CD14-positive monocyte (primary cell): Measurements from ENCODE around the gene RNGTT. TPM values are rescaled to one million over a fixed set of nuclear protein-coding genes. Genes with fewer than 3 reads are reported as not detected.

Experiments used
- DNase-seq, 3 donors: peaks; one replicate each; pipeline ENCODE4 v3.0.0-alpha.2; 2011 to 2022
- H2AFZ ChIP-seq: 2 replicates; pipeline ENCODE4 v1.6.0; 2012; ENCODE audit warnings: mild to moderate bottlenecking, low read depth, low read length, inconsistent platforms; ENCODE audit not compliant: insufficient read depth, poor library complexity, severe bottlenecking
- H3K27ac ChIP-seq, 2 donors: 1 replicate in 1 of 2; 2 replicates in 1 of 2; pipeline ENCODE4 v1.5.1; 2012 to 2013; ENCODE audit warnings: low read length in 2 of 2, control low read depth in 1 of 2, inconsistent platforms in 1 of 2, low read depth in 1 of 2, mild to moderate bottlenecking in 1 of 2
- H3K27me3 ChIP-seq, 2 donors: one replicate each; pipeline versions ENCODE4 v1.6.0 to v1.6.1; 2011 to 2013; ENCODE audit warnings: low read length in 2 of 2; ENCODE audit not compliant: control insufficient read depth in 2 of 2, insufficient read depth in 2 of 2
- H3K36me3 ChIP-seq, 2 donors: replicated peaks in 1 of 2; 1 replicate in 1 of 2; 2 replicates in 1 of 2; pipeline versions ENCODE4 v1.5.1 to v1.6.1; 2012 to 2013; ENCODE audit warnings: low read length in 2 of 2, control low read depth in 1 of 2, inconsistent platforms in 1 of 2, mild to moderate bottlenecking in 1 of 2; ENCODE audit not compliant: insufficient read depth in 2 of 2, control insufficient read depth in 1 of 2
- H3K4me1 ChIP-seq, 2 donors: 1 replicate in 1 of 2; 2 replicates in 1 of 2; pipeline versions ENCODE4 v1.5.1 to v1.6.1; 2012 to 2013; ENCODE audit warnings: low read length in 2 of 2, control low read depth in 1 of 2, inconsistent platforms in 1 of 2, mild to moderate bottlenecking in 1 of 2, moderate library complexity in 1 of 2; ENCODE audit not compliant: insufficient read depth in 2 of 2, control insufficient read depth in 1 of 2
- H3K4me2 ChIP-seq: replicated peaks from 2 replicates; pipeline ENCODE3; 2012; ENCODE audit warnings: low read length, moderate library complexity, mild to moderate bottlenecking; ENCODE audit not compliant: poor library complexity, severe bottlenecking; ENCODE audit errors: extremely low read depth
- H3K4me3 ChIP-seq, 3 experiments: fragments of 200-600 bp in 1 of 3; sonication (generic) in 1 of 3; replicated peaks in 1 of 3; 1 replicate in 2 of 3; 2 replicates in 1 of 3; pipeline ENCODE4 v1.5.1; 2011 to 2013; ENCODE audit warnings: low read length in 3 of 3, mild to moderate bottlenecking in 3 of 3, control low read depth in 2 of 3, low read depth in 2 of 3, inconsistent platforms in 1 of 3, moderate library complexity in 1 of 3
- H3K79me2 ChIP-seq: 2 replicates; pipeline ENCODE4 v1.6.0; 2012; ENCODE audit warnings: mild to moderate bottlenecking, control low read depth, inconsistent platforms, low read length, moderate library complexity; ENCODE audit not compliant: insufficient read depth
- H3K9ac ChIP-seq: 2 replicates; pipeline ENCODE4 v1.6.0; 2017; ENCODE audit warnings: low read length, mild to moderate bottlenecking; ENCODE audit not compliant: insufficient read depth, poor library complexity, severe bottlenecking
- H3K9me3 ChIP-seq, 2 donors: replicated peaks in 1 of 2; 1 replicate in 1 of 2; 2 replicates in 1 of 2; pipeline versions ENCODE4 v1.5.1 to v1.6.1; 2012 to 2013; ENCODE audit warnings: low read length in 2 of 2, control low read depth in 1 of 2; ENCODE audit not compliant: control insufficient read depth in 1 of 2, insufficient read depth in 1 of 2
- H4K20me1 ChIP-seq: 2 replicates; pipeline ENCODE4 v1.6.0; 2012; ENCODE audit warnings: mild to moderate bottlenecking, low read length, control low read depth, moderate library complexity; ENCODE audit not compliant: insufficient read depth
- H3K27ac Mint-ChIP-seq, 7 donors: one replicate each; pipeline ENCODE4 v1.8.0; 2020; ENCODE audit warnings: mild to moderate bottlenecking in 7 of 7, mixed read lengths in 7 of 7, moderate library complexity in 6 of 7, inconsistent platforms in 2 of 7
- H3K27me3 Mint-ChIP-seq, 3 donors: one replicate each; pipeline ENCODE4 v1.8.0; 2021 to 2022; ENCODE audit warnings: low read depth in 3 of 3, mild to moderate bottlenecking in 3 of 3, mixed read lengths in 3 of 3, moderate library complexity in 3 of 3, inconsistent platforms in 1 of 3
- H3K36me3 Mint-ChIP-seq, 2 donors: one replicate each; pipeline ENCODE4 v1.8.0; 2020; ENCODE audit warnings: mixed read lengths in 2 of 2, inconsistent platforms in 1 of 2, mild to moderate bottlenecking in 1 of 2
- H3K4me1 Mint-ChIP-seq: one replicate; pipeline ENCODE4 v1.8.0; 2020; ENCODE audit warnings: mild to moderate bottlenecking, mixed read lengths
- H3K4me3 Mint-ChIP-seq, 2 donors: one replicate each; pipeline ENCODE4 v1.8.0; 2020; ENCODE audit warnings: mild to moderate bottlenecking in 2 of 2, mixed read lengths in 2 of 2, moderate library complexity in 1 of 2
- H3K9me3 Mint-ChIP-seq, 7 donors: one replicate each; pipeline ENCODE4 v1.8.0; 2020 to 2022; ENCODE audit warnings: mixed read lengths in 7 of 7, mild to moderate bottlenecking in 6 of 7, moderate library complexity in 6 of 7, inconsistent platforms in 2 of 7
- WGBS: methylation state at CpG from one replicate; pipeline ENCODE4 v1.1.5; 2013; ENCODE audit warnings: missing lambda C conversion rate; ENCODE audit not compliant: insufficient coverage; 5-methylcytosine and 5-hydroxymethylcytosine counted together
- intact Hi-C, 2 donors: fragments of 100-400 bp; cut with micrococcal nuclease; formaldehyde crosslinking; loops; one replicate each; pipeline versions ENCODE4 v1.15.0 to v1.15.1; 2023
- polyA plus RNA-seq, 3 donors: library from polyadenylated mRNA; depleted of rRNA in 1 of 3; unstranded in 2 of 3; stranded (reverse) in 1 of 3; fragments of 300-500 nt in 2 of 3; fragments of >200 nt in 1 of 3; fragmentation: Illumina TruSeq in 2 of 3; gene quantifications; 1 replicate in 2 of 3; 2 replicates in 1 of 3; pipeline ENCODE4 v1.2.3, GENCODE V29; 2012 to 2021
- TF ChIP-seq, protein P1 (sequence below): fragments of 200-600 bp; IDR thresholded peaks from one replicate; pipeline ENCODE4 v1.8.0; 2022; ENCODE audit warnings: antibody characterized with exemption, mild to moderate bottlenecking

RNGTT gene
- polyA plus RNA-seq, 3 donors, result 2.3 to 8.6 (median 5.8) TPM

DNA sequence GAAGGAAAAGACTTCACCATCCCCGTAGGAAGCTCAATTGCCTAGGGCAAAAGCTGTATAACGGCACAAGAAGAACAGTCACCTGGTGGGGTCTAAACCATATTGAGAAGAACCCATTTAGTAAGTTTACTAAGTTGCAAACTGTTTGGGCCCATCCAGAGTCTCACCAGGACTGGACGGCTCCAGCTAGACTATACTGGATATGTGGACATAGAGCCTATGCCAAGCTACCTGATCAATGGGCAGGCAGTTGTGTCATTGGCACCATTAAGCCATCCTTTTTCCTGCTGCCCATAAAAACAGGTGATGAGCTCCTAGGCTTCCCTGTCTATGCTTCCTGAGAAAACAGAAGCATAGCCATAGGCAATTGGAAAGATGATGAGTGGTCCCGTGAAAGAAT is 293.9 kb downstream of the RNGTT start:
- intact Hi-C loops, result no loop called here
- DNase-seq, result no peak
- Mint-ChIP-seq H3K27ac (no peak overlapping the region), H3K36me3 (peaks cover 54 to 71% of the 10 kb centered on the region in 2 donors), H3K4me3 (no peak overlapping the region), H3K27me3 (no peaks in the 10 kb centered on the region), H3K9me3 (peaks cover 40 to 76% (median 64%) of the 10 kb centered on the region in 7 donors), H3K4me1 (no peaks in the 10 kb centered on the region)
- Histone ChIP-seq H3K4me1 (no peaks in the 10 kb centered on the region), H3K27me3 (no peaks in the 10 kb centered on the region), H3K79me2 (no peaks in the 10 kb centered on the region), H3K9ac (no peak overlapping the region), H3K27ac (no peak overlapping the region), H3K36me3 (peaks cover 4 to 61% of the 10 kb centered on the region in 2 donors), H3K4me3 (peak overlapping the region in 1 of 3 experiments; percentile 23), H4K20me1 (no peaks in the 10 kb centered on the region), H2AFZ (no peak overlapping the region), H3K4me2 (no peak overlapping the region), H3K9me3 (peaks cover 61 to 80% of the 10 kb centered on the region in 2 donors)
- TF ChIP-seq, protein P1, sequence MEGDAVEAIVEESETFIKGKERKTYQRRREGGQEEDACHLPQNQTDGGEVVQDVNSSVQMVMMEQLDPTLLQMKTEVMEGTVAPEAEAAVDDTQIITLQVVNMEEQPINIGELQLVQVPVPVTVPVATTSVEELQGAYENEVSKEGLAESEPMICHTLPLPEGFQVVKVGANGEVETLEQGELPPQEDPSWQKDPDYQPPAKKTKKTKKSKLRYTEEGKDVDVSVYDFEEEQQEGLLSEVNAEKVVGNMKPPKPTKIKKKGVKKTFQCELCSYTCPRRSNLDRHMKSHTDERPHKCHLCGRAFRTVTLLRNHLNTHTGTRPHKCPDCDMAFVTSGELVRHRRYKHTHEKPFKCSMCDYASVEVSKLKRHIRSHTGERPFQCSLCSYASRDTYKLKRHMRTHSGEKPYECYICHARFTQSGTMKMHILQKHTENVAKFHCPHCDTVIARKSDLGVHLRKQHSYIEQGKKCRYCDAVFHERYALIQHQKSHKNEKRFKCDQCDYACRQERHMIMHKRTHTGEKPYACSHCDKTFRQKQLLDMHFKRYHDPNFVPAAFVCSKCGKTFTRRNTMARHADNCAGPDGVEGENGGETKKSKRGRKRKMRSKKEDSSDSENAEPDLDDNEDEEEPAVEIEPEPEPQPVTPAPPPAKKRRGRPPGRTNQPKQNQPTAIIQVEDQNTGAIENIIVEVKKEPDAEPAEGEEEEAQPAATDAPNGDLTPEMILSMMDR, result no peak
- WGBS, result 94% methylated on average over 2 of the region's 4 CpGs

DNA sequence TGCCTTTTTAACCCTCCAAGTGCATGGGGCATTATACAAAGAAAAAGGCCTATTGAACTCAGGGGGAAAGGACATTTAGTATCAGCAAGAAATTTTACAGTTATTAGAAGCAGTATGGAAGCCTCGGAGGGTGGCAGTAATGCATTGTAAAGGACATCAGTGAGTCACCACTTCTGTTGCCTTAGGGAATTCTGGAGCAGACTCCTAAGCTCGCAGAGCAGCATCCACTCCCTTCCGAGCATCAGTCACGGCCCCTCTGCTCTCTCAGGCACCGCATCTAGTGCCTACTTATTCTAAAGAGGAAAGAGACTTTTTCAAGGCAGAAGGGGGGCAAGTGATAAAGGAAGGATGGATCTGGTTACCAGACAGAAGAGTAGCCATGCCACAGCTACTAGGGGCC is 296.5 kb downstream of the RNGTT start:
- Mint-ChIP-seq H3K4me3 (no peak overlapping the region), H3K27me3 (no peaks in the 10 kb centered on the region), H3K27ac (no peak overlapping the region), H3K9me3 (peaks cover 59 to 89% (median 79%) of the 10 kb centered on the region in 7 donors), H3K36me3 (peaks cover 46 to 77% of the 10 kb centered on the region in 2 donors), H3K4me1 (no peaks in the 10 kb centered on the region)
- TF ChIP-seq, protein P1, result no peak
- Histone ChIP-seq H3K4me3 (no peak overlapping the region), H2AFZ (no peak overlapping the region), H4K20me1 (no peaks in the 10 kb centered on the region), H3K79me2 (no peaks in the 10 kb centered on the region), H3K36me3 (peaks cover 4 to 76% of the 10 kb centered on the region in 2 donors), H3K4me1 (no peaks in the 10 kb centered on the region), H3K9ac (no peak overlapping the region), H3K4me2 (no peak overlapping the region), H3K27me3 (no peaks in the 10 kb centered on the region), H3K9me3 (peaks cover 78 to 93% of the 10 kb centered on the region in 2 donors), H3K27ac (no peak overlapping the region)
- no peak for DNase-seq
- WGBS, result 100% methylated on average over 4 of the region's 5 CpGs
- intact Hi-C loops, result no loop called here
